NAMALWA (cell line): Measurements from ENCODE around the gene SNX9.
"Not testable (repeated sequence)": the region's sequence is repeated elsewhere in the genome, so short reads cannot be mapped to it uniquely, and the experiment has no call there.

ENCODE experiments used
- DNase-seq: peaks from one replicate; pipeline ENCODE4 v3.0.0-alpha.2; 2015; ENCODE audit warnings: low spot score

SNX9 gene

DNA sequence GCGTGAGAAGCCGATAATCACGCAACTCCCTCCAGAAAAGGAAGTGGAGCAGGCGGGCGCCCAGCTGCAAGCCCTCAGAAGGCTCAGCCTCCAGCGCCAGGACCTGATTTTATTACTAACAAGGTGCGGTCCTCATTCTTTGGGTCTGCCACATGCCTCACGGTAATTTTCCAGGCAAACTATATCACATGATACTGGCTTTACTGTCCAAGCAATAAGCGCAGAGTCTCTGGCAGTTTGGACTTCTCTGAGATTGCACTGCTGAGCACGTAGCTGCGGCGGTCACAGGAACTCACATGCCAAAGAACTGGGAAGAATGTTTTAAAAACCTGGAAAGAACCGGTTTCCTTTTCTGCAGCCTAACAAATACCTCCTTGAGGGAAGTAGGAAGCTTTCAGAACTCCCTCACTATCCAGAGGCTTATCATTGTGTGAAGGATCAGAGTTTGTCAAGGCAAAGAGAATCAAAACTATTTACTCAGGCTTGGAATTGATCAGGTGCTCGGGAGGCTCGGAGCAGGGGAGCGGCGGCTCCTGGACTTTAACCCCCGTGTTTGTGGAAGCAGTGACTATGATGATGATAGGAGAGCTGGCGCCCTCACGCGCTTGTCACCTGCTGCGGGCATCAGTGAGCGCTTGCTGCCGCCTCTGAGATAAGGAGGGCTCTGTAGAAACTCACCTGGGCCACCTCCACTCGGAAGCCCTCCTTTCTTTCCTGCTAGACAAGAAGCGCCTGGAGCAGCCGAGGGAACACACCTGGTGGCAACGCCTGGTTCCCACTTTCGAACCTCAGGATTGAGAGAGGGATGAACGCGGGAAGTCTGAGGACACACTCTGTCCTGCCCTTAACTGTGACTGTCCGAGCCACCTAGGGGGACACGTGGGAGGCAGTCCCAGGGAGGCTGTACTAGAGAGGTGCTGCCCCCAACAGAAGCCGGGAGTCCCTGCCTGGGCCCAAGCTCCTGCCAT lies 131.4 kb downstream of the SNX9 start:
- no peak for DNase-seq

DNA sequence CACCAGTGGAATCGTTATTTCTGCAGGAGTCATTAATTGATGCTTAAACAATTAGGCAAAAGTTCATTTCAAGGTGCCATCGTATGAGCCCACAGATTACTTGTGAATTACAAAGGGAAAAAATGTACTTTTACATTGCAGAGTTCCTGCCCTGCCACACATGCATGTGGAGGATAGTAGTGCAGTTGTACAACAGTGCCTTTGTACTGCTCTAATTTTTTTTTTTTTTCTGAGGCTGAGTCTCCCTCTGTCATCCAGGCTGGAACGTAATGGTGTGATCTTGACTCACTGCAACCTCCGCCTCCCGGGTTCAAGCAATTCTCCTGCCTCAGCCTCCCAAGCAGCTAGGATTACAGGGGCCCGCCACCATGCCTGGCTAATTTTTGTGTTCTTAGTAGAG lies 132.6 kb downstream of the SNX9 start:
- no peak for DNase-seq

DNA sequence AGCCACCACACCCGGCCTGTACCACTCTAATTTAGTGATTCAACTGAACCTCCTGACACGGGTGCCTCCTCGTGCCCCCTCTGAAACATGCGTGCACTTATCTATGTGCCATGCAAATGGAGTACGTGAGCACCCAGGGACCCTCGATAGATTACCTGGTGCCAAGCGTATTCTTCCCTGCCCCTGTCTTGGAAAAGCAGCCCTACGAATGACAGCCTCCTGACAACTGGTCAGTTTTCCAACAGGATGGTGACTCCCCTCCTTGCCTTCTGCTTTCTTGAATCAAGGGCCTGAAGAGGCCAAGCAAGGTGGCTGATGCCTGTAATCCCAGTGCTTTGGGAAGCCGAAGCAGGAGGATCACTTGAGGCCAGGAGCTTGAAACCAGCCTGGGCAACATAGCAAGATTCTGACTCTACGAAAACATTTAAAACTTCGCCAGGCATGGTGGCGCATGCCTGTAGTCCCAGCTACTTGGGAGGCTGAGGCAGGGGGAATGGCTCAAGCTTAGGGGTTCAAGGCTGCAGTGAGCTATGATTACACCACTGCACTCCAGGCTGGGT lies 133.2 kb downstream of the SNX9 start:
- no peak for DNase-seq

DNA sequence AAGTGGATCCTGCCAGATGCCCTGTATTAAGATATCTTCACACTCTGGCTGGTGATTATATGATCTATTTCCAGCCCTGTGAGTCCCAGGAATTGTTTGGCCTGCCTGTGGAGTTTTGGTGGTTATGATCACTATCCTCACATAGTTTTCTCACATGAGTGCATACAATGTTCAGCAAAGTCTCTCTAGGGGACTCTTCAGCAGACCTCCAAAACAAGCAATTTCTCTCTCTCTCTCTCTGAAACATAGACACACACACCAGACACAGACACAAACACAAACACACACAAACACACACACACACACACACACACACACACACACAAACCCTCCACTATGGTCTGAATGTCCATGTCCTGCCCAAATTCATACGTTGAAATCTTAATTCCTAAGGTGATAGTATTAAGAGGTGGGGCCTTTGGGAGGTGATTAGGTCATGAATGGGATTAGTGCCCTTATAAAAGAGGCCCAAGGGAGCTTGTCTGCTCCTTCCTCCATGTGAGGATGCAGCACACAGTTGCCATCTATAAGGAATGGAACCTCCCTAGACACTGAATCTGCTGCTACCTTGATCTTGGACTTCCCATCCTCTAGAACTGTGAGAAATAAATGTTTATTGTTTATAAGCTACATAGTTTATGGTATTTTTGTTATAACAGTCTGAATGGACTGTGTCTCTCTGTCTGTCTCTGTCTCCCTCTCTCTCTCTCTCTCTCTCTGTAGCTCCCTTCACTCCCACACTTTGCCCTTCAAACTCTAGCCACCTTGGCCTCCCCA lies 136.6 kb downstream of the SNX9 start:
- no peak for DNase-seq

DNA sequence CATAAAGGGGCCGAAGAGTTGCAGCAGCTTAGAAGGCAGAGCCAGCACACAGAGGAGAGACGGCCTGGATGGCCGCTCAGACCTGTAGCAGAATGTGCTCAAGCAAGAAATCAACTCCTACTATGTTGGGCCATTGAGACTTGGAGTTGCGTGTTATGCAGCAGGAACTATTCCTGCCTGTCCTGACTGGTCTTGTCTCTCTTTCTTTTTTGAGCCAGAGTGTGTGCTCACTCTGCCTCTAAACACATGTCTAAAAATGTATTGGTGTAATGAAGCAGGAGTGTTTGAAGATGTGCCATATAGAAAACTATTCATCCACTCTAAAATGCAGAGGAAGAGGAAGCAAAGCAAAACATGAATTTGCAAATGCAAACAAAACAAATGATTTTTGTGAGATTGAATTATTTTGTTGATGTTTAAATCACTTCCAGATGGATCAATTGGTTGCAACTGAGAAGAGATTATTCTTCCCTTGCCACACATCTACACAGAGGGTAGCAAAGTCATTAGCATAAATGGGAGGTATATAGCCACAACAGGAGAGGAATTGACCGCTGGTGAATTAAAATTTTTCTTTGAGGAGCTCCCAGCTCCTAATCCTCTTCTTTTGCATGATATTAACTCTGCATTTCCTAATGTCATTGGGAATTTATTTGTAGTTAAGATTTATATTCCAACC lies 138.2 kb downstream of the SNX9 start:
- DNase-seq, result no peak

DNA sequence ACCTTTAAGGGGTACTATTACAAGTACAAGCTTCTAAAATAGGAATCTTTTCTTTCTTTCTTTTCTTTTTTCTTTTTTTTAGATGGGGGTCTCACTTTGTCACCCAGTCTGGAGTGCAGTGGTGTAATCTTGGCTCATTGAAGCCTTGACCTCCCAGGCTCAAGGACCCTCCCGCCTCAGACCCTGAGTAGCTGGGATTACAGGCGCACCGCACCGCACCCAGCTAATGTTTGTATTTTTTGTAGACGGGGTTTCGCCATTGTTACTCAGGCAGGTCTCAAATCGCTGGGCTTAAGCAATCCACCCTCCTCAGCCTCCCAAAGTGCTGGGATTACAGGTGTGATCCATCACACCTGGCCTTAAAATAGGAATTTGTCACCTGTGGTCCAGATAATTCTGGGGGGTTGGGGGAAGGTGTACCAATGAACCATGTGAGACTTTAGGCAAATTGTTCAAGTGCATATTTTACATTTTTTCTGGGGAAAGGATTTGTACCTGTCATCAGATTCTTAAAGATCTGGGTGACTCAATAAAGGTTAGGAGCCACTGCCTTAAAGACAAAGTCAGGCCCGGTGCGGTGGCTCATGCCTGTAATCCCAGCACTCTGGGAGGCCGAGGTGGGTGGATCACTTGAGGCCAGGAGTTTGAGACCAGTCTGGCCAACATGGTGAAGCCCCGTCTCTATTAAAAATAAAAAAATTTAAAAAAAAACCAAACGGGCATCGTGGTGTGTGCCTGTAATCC lies 139.0 kb downstream of the SNX9 start:
- DNase-seq, result no peak

DNA sequence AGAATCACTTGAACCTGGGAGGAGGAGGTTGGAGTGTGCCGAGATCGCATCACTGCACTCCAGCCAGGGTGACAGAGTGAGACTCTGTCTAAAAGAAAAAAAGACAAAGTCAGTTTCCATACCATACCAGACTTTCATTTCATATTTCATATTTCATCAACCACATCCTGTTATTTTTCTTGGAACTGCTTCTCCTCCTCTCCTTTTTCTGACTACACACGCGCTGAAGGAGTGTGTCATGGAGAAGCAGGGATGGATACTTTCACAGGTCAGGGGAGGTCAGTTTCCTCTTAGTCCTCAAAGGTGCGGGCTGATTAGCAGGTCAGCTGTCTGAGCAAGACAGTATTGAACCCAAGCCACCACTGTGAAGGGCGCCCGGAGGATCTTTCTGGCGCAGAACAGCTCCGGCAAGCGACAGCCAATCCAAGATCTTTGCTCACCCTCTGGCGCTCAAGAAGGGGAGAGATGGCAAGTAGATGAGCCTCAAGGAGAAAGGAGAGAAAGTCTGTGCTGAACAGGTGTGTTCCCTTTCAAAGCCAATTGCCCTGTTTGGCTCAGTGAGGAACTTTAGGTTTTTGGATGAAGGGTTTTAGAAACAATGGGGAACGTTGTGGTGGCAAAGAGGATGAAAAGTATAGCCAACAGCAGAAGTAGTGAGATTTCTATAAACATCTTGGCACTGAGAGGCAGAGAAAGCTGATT lies 139.7 kb downstream of the SNX9 start:
- DNase-seq, result no peak

DNA sequence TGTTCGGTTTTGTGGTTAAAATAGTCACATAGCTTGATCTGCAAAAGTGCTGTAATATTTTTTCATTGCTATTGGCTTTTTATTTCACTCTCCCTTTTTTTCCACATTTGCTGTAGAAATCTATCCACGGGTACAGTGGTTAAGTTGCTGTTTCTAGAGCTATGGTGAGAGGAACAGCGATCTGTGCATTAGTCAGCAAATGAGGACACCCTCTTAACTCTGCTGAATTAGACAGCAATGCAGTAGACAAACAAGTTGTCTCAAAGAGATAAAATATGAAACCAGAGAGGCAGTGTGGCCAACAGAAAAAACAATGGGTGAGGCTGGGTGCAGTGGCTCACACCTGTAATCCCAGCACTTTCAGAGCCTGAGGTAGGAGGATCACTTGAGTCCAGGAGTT lies 141.1 kb downstream of the SNX9 start:
- DNase-seq, result no peak

DNA sequence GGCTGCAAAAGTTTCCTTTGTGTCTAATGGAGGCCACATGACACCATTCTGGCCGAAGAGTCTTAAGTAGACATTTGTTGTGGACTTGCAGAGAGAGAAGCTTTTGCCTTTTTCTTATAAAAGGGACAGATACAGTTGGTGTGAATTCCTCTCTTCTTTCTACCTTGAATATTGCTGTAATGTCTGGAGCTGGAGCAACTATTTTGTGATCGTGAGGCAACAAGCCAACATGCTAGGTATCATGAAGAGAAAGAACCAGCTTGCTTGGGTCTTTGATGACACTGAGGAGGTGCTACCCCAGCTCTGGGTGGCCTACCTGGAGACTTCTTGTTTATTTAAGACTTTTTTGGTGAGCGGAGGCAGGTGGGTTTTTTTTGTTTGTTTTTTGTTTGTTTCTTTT lies 142.3 kb downstream of the SNX9 start:
- no peak for DNase-seq

DNA sequence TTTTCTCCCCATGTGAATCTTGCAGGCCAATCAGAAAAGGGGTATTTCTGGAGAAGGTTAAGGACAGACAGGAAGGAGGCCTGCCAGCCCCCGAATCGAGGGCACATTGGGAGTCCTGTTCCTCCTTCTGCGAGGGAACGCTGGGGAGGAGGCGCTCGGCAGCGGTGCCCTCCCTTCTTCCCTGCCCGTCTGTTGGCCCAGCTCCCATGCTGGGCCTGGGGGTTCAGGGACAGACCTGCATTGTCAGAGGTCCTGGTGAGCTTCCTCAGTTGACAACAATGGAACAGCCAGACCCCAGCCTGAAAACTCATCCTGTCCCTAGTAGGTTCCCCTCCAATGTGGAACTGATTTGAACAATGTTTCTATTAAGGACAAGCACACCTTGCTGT lies 143.5 kb downstream of the SNX9 start:
- DNase-seq, result no peak

DNA sequence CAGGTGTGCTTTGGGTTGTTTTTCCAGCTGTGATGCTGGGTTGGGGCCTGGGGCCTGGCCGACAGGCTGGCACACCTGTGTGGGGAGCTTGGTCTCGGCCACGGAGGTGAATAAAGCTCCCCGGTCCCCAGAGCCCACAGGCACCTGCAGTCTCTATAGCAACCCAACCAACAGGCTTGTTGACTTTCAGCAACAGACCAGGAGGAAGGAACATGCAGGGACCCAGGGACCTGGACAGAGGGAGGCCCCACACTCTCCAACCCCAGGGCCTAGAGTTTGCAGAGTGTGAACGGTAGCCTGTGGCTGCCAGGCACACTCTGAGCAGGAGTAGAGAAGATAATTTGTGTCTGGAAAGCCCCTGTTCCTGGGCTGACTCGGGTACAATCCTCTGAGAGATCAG lies 144.0 kb downstream of the SNX9 start:
- no peak for DNase-seq

DNA sequence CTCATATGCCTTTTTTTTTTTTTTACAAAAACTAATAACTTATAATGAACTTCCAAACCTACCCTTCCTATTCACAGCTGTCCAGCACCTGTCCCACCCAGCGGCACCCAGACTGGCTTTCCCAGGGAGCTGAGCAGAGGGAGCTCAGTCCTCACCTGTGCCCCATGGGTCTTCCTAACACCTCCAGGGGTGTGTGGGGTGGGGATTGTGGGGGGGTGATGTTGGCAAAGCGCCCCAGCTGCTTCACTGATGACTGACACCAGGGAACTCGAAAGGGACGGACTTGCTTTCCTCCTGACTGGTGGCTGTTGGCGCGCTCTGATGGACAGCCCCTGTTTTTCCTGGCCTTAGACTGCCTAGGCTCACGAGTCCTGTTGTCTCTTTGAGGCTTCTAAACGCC lies 144.4 kb downstream of the SNX9 start:
- DNase-seq, result no peak

DNA sequence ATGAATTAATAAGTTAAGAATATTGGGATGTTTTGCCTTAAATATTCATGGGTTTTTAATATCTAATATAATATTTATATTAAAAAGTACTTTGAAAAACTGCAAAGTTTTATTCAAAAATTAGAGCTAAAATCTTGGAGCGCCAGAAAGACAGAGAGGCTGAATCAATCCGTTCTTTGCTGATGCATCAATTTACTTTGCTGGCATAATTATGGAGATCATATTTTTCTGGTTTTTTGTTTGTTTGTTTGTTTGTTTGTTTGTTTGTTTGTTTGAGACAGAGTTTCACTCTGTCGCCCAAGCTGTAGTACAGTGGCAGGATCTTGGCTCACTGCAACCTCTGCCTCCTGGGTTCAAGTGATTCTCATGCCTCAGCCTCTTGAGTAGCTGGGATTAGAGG lies 149.1 kb downstream of the SNX9 start:
- not testable (repeated sequence) for DNase-seq

DNA sequence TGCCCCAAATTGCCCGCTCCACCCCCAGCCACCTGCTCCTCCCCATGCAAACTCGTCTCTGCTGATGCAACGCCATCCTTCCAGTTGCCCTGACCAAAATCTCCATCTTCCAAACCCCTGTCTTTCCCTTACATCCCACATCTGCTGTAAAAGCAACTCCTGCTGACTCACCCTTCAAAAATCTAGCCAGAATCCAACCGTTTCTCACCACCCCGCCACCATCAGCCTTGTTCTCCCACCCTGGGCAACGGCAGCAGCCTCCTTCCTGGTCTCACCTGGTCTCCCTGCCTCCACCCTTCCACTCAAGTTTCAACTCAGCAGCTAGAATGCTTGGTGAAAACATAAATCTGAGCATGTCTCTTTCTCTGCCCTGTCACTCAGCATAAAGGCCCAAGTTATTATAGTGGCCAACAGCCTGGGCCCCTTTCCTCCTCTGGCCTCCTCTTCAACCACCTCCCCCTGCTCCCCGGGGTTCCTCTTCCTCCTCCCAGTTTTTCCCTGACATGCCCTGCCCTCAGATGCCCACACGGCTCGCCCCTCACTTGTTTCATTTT lies 151.4 kb downstream of the SNX9 start:
- no peak for DNase-seq

DNA sequence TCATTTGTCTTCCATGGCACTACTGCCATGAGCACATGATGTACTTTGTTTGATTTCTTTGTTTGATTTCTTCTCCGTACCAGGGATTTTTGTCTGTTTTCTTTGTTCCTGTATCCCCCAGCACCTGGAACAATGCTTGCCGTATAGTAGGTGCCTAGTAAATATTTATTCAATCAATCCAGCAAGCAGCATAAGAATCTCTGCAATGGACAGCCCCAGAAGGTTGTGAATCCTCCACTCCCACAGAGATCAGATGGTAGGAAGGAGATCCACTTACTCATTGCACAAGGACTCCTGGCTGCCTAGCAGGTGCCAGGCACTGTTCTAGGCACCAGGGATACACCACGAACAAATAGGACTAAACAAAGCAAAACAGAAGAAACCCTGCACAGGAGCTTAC lies 151.9 kb downstream of the SNX9 start:
- no peak for DNase-seq

DNA sequence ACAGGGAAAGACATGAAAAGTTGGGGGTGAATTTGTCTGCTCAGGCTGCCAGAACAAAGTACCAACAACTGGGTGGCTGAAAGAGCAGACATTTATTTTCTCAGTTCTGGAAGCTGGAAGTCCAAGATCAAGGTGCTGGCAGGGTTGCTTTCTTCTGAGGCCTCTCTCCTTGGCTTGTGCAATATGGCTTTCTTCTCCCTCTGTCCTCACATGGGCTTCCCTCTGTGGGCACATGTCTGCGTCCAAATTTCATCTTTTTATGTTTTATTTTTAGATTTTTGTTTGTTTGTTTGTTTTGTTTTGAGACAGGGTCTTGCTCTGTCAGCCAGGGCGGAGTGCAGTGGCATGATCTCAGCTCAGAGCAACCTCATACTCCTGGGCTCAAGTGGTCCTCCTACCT lies 152.4 kb downstream of the SNX9 start:
- DNase-seq, result no peak

DNA sequence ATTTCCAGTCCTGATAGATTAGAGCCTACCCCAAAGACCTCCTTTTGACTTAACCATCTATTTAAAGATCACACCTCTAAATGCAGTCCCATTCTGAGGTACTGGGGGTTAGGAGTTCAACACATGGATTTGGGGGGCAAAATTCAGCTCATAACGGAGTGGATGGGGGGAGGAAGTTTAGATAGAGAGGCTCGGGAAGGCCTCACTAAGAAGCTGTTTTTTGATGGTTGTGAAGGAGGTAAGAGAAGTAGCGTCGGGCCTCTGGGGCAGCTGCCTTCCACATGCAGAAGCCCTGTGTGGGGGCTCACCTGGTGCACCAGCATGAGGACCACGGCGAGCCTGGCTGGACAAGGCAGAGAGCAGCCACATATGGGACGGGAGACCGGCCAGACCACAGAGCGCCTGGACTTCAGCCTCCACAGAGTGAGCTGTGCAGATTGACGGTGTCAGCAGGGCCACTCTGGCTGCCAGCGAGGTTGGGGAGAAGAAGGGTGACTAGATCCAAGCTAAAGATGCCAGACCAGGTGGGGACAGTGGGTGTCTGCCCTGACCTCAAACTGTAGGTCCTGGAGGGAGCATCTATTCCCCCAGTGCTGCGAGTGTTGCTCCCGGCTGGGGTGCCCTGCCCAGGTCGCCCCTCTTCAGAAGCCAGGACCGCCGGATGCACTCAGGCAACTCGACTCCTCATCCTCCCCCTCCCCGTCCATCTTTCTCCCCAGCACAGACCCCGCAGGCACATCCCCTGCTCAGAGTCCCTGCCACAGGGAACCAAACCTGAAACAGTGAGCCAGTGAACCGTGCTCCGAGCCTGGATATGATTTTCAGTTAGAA lies 153.5 kb downstream of the SNX9 start:
- no peak for DNase-seq

DNA sequence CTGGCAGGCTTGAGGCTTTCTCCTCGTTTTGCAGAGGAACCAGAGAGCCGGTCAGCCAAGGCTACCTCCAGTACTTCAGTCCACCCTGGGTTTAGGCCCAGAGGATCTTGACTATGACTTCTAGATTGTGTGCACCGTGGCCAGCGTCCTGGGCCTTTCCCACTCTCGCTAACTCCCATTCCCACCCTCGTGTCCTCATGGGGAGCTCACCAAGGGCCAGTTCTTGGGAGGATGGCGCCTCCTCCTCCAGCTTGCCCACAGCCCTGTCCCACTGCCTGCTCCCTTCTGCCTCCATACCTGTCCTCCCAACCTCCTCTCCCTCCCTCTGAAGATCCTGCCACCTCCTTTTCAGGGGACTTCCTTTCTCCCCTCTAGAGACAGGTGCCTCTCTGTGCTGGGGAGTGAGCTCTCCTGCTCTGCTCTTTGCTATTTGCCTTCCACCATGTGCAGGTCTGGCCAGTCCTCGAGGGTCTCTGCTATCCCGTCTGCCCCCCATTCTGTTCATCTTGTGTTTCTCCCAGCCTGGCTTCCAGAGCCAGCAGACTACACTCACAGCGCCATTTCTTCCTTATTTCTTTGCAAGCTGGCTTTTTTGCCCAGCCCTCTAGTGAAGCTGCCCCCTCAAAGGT lies 154.2 kb downstream of the SNX9 start:
- no peak for DNase-seq

DNA sequence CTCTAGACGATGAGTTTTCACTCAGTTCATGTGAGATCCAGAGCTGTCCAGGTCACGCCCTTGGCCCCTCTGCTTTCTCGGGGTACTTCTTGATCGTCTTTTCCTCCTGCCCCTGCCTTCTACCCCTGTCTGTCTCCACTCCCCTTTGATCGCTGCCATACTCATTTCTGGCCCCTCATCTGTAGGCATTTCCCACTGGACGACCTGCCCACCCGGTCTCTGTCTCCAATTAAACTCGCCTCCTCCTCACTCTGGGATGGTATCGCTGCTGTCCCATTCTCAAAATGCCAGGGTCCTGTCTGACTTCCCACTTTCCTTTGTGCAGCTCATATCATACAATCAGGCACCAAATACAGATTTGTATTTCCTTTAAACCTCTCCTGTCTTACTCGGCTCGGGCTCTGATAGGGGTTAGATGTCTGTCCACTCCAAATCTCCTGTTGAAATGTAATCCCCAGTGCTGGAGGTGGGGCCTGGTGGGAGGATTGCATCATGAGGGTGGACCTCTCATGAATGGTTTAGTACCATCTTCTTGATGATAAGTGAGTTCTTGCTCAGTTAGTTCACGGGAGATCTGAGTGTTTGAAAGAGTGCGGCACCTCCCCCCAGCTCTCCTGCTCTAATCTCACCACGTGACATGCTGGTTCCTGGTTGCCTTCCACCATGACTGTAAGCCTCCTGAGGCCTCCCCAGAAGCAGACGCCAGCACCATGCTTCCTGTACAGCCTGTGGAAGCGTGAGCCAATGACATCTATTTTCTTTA lies 155.2 kb downstream of the SNX9 start:
- no peak for DNase-seq
